Cortex of kidney (tissue), 1 donor: Measurements from ENCODE around the gene CTBP2.

Experiments
- DNase-seq: peaks from one replicate; lab custom pipeline; 2025; lab: John Stamatoyannopoulos, UW

CTBP2 gene

GRCh38 chr10:125144693-125145623 lies 15.4 kb downstream of the CTBP2 start:
- no peak for DNase-seq

GRCh38 chr10:125144206-125144605 lies 16.2 kb downstream of the CTBP2 start:
- DNase-seq = no peak

GRCh38 chr10:125142946-125143345 lies 17.4 kb downstream of the CTBP2 start:
- DNase-seq = no peak

- no peak for DNase-seq
These were observed 18.4 kb downstream of the CTBP2 start for GRCh38 chr10:125141860-125142484.

- no peak for DNase-seq
These were observed 19.1 kb downstream of the CTBP2 start for GRCh38 chr10:125141150-125141859.

- no peak for DNase-seq
These were observed 20.2 kb downstream of the CTBP2 start for GRCh38 chr10:125140151-125140550.

- DNase-seq = no peak
These were observed 22.5 kb downstream of the CTBP2 start for GRCh38 chr10:125137601-125138438.

- DNase-seq = no peak
These were observed 24.3 kb downstream of the CTBP2 start for GRCh38 chr10:125136087-125136486.

- DNase-seq = no peak
These were observed 24.7 kb downstream of the CTBP2 start for GRCh38 chr10:125135771-125136035.

GRCh38 chr10:125134916-125135770 lies 25.2 kb downstream of the CTBP2 start:
- DNase-seq = no peak

- no peak for DNase-seq
These were observed 25.9 kb downstream of the CTBP2 start for GRCh38 chr10:125134483-125134848.

GRCh38 chr10:125133696-125134482 lies 26.5 kb downstream of the CTBP2 start:
- no peak for DNase-seq

GRCh38 chr10:125132344-125132743 lies 28.0 kb downstream of the CTBP2 start:
- DNase-seq = no peak

GRCh38 chr10:125130916-125131315 lies 29.4 kb downstream of the CTBP2 start:
- no peak for DNase-seq

- no peak for DNase-seq
These were observed 30.1 kb downstream of the CTBP2 start for GRCh38 chr10:125130260-125130659.

- DNase-seq = no peak
These were observed 31.3 kb downstream of the CTBP2 start for GRCh38 chr10:125129076-125129458.

GRCh38 chr10:125128397-125129075 lies 31.8 kb downstream of the CTBP2 start:
- no peak for DNase-seq

GRCh38 chr10:125127986-125128385 lies 32.4 kb downstream of the CTBP2 start:
- DNase-seq = no peak

GRCh38 chr10:125127110-125127509 lies 33.3 kb downstream of the CTBP2 start:
- no peak for DNase-seq
